GM18873 (cell line): ENCODE results near the gene KIF4B.
"Not testable (repeated sequence)": the region's sequence is repeated elsewhere in the genome, so short reads cannot be mapped to it uniquely, and the experiment has no call there.

Experiments used
- ATAC-seq: cut with Tn5 transposase; IDR thresholded peaks from one replicate; pipeline ENCODE4 v1.9.1; 2021; ENCODE audit warnings: mild to moderate bottlenecking, moderate library complexity, moderate number of reproducible peaks; ENCODE audit not compliant: unreplicated experiment, low FRiP score

KIF4B gene

GRCh38 chr5:155006265-155006664, 7.3 kb upstream of the KIF4B start:
- not testable (repeated sequence) for ATAC-seq

GRCh38 chr5:155008669-155009068, 4.9 kb upstream of the KIF4B start:
- no peak for ATAC-seq

GRCh38 chr5:155010881-155011280, 2.7 kb upstream of the KIF4B start:
- no peak for ATAC-seq

DNA sequence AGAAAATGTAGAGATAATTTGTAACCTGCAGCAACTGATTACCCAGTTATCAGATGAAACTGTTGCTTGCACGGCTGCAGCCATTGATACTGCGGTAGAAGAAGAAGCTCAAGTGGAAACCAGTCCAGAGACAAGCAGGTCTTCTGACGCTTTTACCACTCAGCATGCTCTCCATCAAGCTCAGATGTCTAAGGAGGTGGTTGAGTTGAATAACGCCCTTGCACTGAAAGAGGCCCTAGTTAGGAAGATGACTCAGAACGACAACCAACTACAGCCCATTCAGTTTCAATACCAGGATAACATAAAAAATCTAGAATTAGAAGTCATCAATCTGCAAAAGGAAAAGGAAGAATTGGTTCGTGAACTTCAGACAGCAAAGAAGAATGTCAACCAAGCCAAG, 1.7 kb downstream of the KIF4B start:
- no peak for ATAC-seq

GRCh38 chr5:155017610-155018009, 4.1 kb downstream of the KIF4B start:
- peak; percentile 91 for ATAC-seq

GRCh38 chr5:155019601-155020226, 6.2 kb downstream of the KIF4B start:
- no peak for ATAC-seq

- no peak for ATAC-seq
These were observed 8.3 kb downstream of the KIF4B start for GRCh38 chr5:155021842-155022241.

DNA sequence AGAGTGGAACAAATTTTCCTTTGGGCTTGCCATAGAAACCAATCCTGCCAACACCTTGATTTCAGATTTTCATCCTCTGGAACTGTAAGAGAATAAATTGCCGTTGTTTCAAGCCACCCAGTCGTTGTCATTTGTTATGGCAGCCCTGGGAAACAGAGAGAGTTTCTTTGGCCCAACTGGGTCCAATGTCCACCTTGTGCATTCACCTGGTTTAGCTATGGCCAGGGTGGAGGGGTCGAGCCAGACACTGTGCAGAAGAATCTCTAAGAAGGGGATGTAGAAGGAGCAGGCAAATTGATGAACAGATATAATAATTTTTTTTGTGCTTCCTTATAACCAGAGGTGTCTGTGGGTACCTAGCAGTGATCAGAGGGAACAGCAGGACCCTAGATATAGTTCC, 9.8 kb downstream of the KIF4B start:
- no peak for ATAC-seq

DNA sequence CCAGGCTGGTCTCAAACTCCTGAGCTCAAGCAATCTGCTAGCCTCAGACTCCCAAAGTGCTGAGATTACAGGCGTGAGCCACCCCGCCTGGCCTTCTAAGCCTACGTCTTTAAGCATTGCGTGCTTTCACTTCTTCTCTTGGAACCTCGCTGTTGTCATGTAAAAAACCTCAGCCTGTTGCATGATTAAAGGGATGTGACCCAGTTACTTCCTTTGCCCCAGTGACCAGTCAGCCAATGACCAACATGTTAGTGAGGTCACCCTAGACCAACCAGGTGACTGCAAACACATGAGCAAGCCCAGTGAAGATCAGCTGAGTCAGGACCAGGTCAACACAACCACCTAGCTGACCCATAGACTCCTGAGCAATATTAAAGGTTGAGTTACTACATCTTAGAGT, 10.5 kb downstream of the KIF4B start:
- no peak for ATAC-seq

DNA sequence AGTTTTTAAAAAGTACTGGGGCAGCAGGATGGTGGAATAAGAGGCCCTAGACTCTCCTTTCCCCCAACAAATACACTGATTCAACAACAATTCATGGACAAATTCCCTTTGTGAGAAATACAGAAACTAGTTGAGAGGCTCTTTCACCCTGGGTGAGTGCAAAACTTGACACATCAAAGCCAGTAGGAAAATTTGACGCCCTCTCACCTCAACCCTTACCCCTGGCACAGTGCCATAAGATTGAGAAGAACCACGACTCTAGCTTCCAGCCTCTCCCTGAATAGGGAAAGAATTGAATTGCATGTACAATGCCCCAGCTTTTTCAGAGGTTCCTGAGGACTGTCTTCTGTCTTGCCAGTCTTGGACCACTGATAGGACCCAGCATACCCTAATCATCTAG, 12.3 kb downstream of the KIF4B start:
- ATAC-seq = no peak

GRCh38 chr5:155027993-155028629, 14.6 kb downstream of the KIF4B start:
- no peak for ATAC-seq

DNA sequence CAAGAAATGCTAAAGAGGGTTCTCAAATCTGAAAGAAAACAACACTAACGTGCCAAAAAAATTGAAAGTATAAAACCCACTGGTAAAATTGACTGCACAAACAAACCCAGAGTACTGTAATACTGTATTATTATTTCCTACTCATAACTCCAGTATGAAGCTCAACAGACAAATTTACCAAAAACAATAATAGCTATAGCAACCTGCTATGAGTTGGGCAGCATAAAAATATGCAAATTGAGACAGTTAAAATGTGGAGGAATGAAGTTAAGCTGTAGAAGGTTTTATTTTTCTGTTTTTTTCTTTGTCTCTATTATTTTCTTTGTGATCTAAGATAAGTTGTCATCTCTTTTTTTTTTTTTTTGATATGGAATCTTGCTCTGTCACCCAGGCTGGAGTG, 15.7 kb downstream of the KIF4B start:
- no peak for ATAC-seq

DNA sequence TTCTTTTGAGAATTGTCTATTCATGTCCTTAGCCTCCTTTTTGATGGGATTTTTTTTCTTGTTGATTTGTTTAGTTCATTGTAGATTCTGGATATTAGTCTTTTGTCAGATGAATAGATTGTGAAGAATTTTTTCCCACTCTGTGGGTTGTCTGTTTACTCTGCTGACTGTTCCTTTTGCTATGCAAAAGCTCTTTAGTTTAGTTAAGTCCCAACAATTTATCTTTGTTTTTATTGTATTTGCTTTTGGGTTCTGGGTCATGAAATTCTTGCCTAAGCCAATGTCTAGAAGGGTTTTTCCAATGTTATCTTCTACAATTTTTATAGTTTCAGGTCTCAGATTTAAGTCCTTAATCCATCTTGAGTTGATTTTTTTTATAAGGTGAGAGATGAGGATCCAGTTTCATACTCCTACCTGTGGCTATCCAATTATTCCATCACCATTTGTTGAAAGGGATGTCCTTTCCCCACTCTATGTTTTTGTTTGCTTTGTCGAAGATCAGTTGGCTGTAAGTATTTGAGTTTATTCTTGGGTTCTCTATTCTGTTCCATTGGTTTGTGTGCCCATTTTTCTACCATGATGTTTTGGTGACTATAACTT, 20.7 kb downstream of the KIF4B start:
- ATAC-seq = not testable (repeated sequence)

DNA sequence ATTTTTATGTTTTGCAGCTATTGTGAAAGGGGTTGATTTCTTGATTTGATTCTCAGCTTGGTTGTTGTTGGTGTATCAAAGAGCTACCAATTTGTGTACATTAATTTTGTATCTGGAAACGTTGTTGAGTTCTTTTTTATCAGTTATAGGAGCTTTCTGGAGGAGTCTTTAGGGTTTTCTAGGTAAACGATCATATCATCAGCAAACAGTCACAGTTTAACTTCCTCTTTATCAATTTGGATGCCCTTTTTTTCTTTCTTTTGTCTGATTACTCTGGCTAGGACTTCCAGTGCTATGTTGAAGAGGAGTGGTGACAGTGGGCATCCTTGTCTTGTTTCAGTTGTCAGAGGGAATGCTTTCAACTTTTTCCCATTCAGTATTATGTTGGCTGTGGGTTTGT, 21.5 kb downstream of the KIF4B start:
- ATAC-seq = not testable (repeated sequence)

- ATAC-seq = no peak
These were observed 27.6 kb downstream of the KIF4B start for GRCh38 chr5:155040984-155041653.

GRCh38 chr5:155044591-155044990, 31.0 kb downstream of the KIF4B start:
- ATAC-seq = no peak

GRCh38 chr5:155046591-155046990, 33.0 kb downstream of the KIF4B start:
- ATAC-seq = no peak

DNA sequence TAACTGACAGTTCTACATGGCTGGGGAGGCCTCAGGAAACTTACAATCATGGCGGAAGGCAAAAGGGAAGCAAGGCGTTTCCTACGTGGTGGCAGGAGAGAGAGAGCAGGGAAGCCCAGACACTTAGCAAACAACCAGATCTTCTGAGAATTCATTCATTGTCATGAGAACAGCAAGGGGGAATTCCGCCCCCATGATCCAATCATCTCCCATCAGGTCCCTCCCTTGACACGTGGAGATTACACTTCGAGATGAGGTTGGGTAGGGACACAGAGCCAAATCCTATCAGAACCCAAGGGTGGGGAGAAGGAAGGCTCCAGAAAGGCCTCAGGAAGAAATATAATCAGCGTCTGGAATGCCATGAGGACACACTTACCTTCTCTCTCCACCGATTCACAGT, 34.3 kb downstream of the KIF4B start:
- no peak for ATAC-seq

GRCh38 chr5:155049569-155050383, 36.2 kb downstream of the KIF4B start:
- no peak for ATAC-seq

- ATAC-seq = no peak
These were observed 36.9 kb downstream of the KIF4B start for GRCh38 chr5:155050384-155051019.
